Transverse colon (tissue), 4 donors: ENCODE measurements around the gene TAF4.

ENCODE experiments used
- CTCF ChIP-seq, 5 experiments: fragments of 200-600 bp in 3 of 5; fragments of 450-650 bp in 2 of 5; sonication (generic) in 3 of 5; IDR thresholded peaks; 1 replicate in 2 of 5; 2 replicates in 3 of 5; pipeline ENCODE4 v1.5.1; 2016 to 2017; ENCODE audit warnings: antibody characterized with exemption in 5 of 5, inconsistent platforms in 3 of 5, mild to moderate bottlenecking in 2 of 5, moderate library complexity in 1 of 5
- POLR2A ChIP-seq: fragments of 450-650 bp; IDR thresholded peaks from one replicate; pipeline ENCODE4 v1.6.1; 2016; ENCODE audit warnings: antibody characterized with exemption, mild to moderate bottlenecking, moderate library complexity
- POLR2AphosphoS5 ChIP-seq, 3 donors: sonication (generic); formaldehyde crosslinking; IDR thresholded peaks; one replicate each; pipeline ENCODE4 v1.6.1; 2016; ENCODE audit warnings: antibody characterized with exemption in 3 of 3

GRCh38 chr20:62053465-62054196 is 12.1 kb downstream of the TAF4 start:
- TF ChIP-seq CTCF (IDR thresholded peaks at IDR 0.05) (no peak), POLR2A (no peak), POLR2AphosphoS5 (IDR thresholded peaks at IDR 0.05) (no peak)
